ENCODE data around the gene CIB4. TPM values are rescaled to one million over a fixed set of nuclear protein-coding genes. Genes with fewer than 3 reads are reported as not detected.
A peak's percentile ranks its signal among the peaks of the same experiment; 100 is the strongest.

The CIB4 gene
- total RNA-seq, 1 donor from 2014 or later: not detected

DNA sequence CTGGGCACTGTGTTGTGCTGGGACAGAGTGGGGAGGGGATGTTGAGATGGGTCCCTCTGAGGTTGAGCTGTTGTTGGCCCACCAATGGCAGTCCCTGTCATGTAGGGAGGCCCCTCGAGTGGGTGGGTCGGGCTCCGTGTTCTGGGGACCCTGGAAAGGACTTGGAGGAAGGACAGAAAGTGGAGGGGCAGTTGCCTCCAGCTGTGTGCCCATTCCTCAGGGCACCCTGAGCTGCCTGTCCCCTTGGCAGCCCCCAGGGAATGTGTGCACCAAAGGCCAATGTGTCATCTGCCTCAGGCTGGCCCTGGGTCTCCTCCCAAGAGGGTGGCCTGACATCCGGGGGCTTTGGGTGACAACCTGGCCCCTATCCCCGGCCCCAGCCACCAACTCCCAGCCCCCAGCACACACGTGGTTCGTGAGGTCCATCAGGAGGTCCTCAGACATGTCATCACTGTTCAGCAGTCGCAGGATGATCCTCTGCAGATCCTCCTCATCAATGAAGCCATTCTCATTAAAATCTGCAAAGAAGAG, 57.7 kb downstream of the CIB4 start:
- DNase-seq (ENCODE audit: low spot score): no peak

DNA sequence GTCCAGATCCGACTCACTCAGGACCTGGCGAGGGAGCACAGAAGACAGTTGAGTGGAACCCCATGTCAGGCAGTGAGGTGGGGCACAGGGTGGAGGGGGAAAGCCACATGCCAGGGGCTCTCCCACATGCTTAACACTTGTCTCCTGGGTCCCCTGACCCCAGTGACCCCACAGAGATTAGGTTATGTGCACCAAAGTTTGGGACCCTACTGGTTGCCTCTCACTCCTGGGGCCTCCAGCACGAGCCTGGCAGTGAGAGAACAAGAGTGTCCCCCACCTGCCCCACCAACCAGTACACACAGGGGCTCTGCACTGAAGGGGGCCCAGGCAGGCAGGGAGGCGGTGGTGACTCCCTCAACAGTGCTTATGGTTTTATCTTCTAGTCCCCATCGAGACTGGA, 58.3 kb downstream of the CIB4 start:
- no peak for DNase-seq (ENCODE audit: low spot score)

DNA sequence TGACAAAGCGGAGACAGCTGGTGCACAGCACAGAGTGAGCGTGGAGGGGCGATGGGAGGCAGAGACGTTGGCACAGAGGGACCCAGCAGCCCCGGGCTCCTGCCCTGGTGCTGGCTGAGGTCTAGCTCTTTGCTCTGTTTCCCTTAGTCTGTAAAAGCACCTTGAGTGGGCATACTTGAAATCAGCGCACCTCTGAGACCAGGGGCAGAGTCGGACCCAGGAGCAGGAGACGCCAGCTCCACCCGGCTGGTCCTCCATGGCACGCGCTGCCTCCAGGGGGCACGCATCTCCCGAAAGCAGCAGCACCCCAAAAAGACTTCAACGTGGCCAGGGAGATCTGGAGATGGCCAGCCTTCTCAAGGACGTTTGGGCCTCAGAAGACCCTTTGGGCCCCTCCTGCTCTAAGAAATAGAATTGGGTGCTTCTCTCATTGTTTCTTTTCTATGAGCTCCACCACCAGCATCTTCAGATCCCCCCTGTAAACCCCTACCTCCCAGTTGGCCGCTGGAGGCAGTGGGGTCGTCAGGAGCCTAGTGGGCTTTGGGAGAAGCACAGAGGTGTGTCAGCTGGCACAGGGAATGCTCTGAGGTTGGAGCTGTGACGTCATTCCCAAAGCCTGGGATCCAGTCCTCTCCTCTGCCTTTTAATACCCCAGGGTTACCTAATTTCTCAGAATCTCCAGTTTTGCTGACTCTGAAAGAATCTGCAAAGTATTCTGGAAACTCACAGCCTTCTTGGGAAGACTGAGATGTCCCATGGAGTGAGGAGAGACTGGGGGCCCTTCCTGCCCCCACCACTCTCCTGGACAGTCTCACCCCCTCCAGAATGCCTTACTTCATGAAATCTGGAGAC, 58.9 kb downstream of the CIB4 start:
- DNase-seq (ENCODE audit: low spot score): peak; percentile 50

DNA sequence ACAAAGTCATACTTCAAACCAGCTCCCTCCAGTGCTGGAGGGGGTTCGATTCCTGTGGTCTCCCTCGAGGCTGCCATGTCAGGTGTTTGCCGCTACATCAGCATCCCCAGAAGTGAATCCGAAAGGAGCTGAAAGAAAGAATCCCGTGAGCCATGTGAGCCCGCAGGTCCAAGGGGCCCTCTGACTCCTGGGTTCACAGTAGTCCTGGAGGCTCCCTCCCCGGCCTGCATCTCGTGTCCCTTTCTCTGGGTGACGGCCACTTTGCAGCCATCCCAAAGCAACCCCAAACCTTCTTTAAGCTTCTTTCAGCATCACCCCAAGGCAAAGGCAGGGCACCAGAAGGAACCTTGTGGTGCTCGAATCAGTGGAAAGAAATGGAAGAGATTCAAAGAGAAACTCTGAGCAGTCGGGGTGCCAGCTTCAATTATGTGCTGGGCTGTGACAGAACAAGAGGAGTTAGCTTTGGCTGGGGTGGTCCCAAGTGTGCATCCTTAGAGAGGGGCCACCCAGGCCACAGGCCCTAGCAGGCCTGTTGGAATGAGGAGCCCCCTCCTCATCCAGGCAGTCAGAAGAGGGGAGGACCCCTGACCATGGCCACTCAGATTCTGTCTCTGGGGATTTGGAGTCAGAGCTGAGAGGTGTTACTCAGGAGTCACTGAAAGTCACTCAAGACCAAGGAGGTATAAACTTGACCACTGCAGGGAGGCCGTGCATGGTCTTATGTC, 59.7 kb downstream of the CIB4 start:
- DNase-seq (ENCODE audit: low spot score): no peak

- no peak for DNase-seq (ENCODE audit: low spot score)
These were observed 60.4 kb downstream of the CIB4 start for GRCh38 chr2:26580751-26581150.

DNA sequence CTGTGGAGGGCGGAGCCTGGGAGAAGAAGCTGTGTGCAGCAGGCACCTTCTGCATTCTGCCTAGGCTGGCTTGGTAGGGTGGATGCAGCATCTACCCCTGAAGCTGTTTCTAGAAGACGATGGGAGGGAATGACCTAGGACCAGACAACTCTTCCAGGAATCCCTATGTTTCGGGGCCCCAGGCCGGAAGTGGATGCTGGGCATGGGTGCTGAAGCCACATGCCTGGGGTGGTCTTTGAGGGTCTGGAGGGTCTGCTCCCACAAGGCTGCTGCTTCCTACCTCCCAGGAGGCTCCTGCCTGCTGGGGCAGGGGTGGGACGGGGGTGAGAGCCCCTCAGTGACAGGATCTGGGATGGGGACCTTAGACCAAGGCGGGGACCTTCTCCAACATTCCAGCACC, 61.0 kb downstream of the CIB4 start:
- DNase-seq (ENCODE audit: low spot score): no peak

DNA sequence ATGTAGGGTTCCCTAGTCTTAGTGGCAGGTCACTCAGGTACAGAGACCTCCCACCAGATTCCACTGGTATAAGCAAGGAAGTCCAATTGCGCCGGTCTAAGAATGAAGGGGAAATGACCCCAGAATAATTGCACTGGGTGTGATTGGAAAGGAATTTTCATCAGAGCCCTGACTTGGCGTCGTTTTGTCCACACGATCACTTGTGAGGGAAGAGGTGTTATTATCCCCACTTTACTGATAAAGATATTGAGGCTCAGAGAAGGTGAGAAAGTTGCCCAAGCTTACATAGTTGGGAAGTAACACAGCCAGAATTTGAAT, 61.5 kb downstream of the CIB4 start:
- DNase-seq (ENCODE audit: low spot score): no peak

GRCh38 chr2:26579025-26579722, 62.0 kb downstream of the CIB4 start:
- DNase-seq (ENCODE audit: low spot score): no peak

DNA sequence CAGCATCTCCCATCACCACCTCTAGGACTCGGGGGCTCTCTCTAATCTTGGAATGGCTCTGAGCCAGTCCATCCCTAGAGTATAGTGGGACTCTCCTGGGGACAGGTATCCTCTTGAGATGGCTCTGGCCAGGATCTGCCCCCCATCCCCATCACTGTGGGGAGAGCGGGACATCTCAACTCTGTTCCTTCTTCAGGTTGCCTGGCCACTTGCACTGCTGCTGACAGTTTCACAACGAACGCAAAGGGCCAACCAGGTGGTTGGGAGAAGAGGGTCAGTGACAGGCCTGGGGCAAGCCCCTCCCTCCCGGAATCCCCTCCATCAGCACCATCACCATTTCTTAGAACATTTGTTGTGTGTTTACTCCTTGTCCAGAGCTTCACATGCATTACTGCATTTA, 62.6 kb downstream of the CIB4 start:
- no peak for DNase-seq (ENCODE audit: low spot score)

DNA sequence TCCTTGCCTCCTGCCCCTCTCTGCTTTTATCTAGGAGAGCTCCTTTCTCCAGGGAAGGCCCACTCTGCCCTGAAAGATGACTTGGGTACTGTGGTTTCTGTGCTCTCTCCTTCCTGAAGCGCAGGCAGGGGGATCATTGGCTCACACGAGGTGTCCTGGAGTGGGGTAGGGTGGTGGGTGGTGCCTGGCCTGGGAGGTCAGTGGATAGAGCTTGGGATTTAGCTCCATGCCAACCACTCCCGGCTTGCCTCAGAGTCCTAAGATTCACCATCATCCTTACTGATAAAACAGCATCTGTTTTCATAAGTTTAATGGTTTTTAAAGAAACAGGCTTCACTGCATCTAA, 63.1 kb downstream of the CIB4 start:
- peak; percentile 84 for DNase-seq (ENCODE audit: low spot score)

- peak; percentile 75 for DNase-seq (ENCODE audit: low spot score)
These were observed 63.6 kb downstream of the CIB4 start for GRCh38 chr2:26577442-26578112.

DNA sequence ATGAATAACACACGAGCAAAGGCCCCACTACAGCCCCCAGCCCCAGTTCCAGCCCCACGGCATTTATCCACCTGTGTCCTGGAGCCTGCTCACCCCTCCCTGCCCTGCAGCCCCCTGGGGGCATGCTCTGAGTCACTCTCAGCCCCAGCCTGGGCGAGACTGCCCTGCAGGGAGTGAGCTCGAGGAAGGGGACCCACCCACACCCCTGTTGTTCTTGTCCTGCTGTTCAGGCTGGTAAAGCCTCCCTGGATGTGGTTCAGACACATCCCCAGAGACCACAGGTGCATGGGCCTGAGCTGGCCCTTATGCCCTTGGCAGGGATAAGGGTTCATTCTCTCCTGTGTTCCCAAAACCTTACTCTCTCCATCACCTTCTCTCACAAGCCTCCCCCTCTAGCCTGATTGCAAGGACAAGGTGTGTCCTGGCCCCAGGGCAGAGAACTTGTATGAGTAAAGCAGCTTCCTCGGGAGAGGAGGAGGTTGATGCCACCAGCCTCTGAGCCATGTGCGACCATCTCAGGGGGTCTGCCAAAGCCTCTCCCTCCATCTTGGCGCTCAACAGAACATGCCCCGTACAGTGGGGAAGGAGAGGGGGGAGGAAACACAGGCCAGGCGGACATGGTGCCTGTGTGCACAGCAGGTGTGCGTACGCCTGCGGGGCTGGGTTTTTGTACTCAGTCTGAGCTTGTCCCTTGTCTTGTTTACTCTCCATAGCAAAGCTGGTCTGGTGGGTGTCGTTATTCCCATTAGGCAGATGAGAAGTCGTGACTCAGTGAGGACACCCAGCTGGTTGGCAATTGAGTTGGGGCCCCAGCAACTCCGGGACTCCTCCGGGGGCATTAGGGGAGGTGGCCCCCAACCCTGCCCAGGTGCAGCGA, 64.4 kb downstream of the CIB4 start:
- no peak for DNase-seq (ENCODE audit: low spot score)

- no peak for DNase-seq (ENCODE audit: low spot score)
These were observed 65.2 kb downstream of the CIB4 start for GRCh38 chr2:26575836-26576564.

- no peak for DNase-seq (ENCODE audit: low spot score)
These were observed 66.1 kb downstream of the CIB4 start for GRCh38 chr2:26574900-26575560.

DNA sequence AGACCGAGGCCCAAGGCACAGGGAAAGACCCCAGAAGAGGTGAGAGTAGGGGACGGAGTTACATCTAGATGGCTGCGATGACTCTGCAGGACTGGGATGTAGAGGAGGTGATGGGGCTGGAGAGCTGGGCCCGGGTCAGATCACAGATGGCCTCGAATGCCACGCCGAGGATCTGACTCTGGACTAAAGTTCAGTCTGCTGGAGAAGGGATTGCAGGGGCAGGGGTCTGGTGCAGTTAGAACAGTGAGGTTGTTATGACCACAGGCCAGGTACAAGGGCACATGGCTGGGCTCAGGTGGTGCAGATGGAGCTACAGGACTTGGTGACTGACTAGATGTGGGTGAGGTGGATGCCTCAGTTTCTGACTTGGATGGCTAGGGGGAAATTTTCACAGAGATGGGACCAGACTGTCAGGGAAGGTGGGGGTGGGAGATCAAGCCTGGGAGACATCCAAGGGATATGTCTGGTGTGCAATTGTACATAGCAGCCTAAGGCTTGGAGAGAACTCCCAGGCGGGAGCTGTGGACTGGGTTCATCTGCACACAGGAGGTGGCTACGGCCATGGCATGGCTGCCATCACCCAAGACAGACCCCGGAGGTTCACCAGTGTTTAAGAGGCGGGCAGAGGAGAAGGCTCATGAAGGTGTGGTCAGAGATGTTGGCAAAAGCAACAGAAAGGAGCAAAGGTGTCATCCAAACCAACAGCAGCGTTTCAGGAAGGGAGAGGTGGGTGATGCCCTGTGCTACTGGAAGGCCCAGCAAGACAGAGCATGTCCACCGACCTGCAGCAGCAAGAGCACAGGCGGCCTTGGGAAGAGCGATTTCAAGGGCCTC, 66.9 kb downstream of the CIB4 start:
- no peak for DNase-seq (ENCODE audit: low spot score)

DNA sequence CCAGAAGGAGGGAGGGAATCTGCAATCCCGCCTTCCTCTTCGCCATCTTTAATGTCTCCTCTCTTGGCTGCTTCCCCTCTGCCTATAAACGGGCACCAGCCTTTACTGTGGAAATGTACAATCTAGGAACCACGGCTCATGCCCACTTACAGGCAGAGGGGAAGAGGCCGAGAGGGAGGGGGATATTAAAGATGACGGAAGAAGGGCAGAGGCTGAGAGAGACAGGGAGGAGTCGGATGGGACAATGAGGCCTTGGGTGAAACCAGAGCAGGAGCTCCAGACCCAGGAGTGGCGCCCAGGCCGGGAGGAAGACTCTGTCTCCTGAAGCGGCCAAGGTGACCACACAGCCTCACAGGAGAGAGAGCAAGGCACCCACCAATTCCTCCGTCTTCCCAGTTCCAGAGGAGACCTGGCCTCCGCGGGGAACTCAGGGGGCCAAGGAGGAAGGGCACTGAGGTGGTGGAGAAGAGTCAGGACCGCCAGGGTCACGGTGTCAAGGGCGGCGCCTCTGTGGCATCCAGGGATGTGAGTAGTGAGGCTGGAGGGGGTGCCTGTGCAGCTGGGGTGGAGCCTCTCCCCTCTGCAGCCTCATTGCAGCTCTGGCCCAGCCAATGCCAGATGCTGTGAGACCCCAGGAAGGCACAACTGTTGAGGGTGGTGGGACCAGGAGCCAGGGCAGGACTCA, 67.8 kb downstream of the CIB4 start:
- DNase-seq (ENCODE audit: low spot score): no peak

DNA sequence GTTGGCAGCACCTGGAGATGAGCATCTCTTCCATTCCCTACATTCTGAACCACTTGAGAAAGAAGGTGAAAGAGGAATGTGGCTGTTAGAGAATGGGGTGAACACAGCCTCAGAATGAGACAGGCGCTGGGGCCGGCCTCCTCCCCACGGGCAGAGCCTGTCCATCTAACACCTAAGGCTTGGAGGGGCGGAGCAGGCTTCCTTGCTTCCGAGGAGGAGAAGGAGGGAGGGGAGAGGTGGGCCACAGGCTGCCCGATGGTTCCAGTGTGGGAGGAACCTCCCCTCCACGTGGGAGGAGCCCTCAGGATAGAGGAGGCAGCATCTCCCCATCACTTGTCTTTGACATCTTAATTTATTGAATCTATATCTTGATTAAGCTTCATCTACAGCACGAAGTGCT, 68.6 kb downstream of the CIB4 start:
- no peak for DNase-seq (ENCODE audit: low spot score)

- no peak for DNase-seq (ENCODE audit: low spot score)
These were observed 69.8 kb downstream of the CIB4 start for GRCh38 chr2:26571316-26571715.
